Measurements from ENCODE around the gene PCDHB11.
"Not testable (repeated sequence)": the region's sequence is repeated elsewhere in the genome, so short reads cannot be mapped to it uniquely, and the experiment has no call there.

PCDHB11 gene

GRCh38 chr5:141199359-141200235, at the start of gene PCDHB11:
PCDHB11 (plus strand) TSS chr5:141199627; CDS start chr5:141199775, 148 bp downstream.
- DNase-seq (ENCODE audit: insufficient read length, low spot score) (peak; percentile 67), FAIRE-seq (peak; percentile 86)

GRCh38 chr5:141149812-141150211, 49.6 kb upstream of the PCDHB11 start, which contains the start of gene PCDHB6:
PCDHB6 (plus strand) TSS chr5:141150057; CDS start chr5:141150258, 201 bp downstream.
- no peak for FAIRE-seq
- DNase-seq (ENCODE audit: insufficient read length, low spot score) = no peak

GRCh38 chr5:141150224-141150992, 49.0 kb upstream of the PCDHB11 start:
- FAIRE-seq (no peak), DNase-seq (ENCODE audit: insufficient read length, low spot score) (no peak)

- DNase-seq (ENCODE audit: insufficient read length, low spot score) (no peak), FAIRE-seq (no peak)
Measured at GRCh38 chr5:141150993-141151325, 48.5 kb upstream of the PCDHB11 start.

- not testable (repeated sequence) for FAIRE-seq; DNase-seq (ENCODE audit: insufficient read length, low spot score)
Measured at GRCh38 chr5:141151632-141152031, 47.8 kb upstream of the PCDHB11 start.

- not testable (repeated sequence) for DNase-seq (ENCODE audit: insufficient read length, low spot score); FAIRE-seq
Measured at GRCh38 chr5:141152096-141152495, 47.3 kb upstream of the PCDHB11 start.

GRCh38 chr5:141155540-141156374, 43.7 kb upstream of the PCDHB11 start:
- DNase-seq (ENCODE audit: insufficient read length, low spot score) (no peak), FAIRE-seq (no peak)

GRCh38 chr5:141157356-141157755, 42.1 kb upstream of the PCDHB11 start:
- DNase-seq (ENCODE audit: insufficient read length, low spot score); FAIRE-seq: not testable (repeated sequence)

GRCh38 chr5:141157901-141158300, 41.5 kb upstream of the PCDHB11 start:
- DNase-seq (ENCODE audit: insufficient read length, low spot score); FAIRE-seq: not testable (repeated sequence)

GRCh38 chr5:141172381-141173204, 26.8 kb upstream of the PCDHB11 start, which contains the start of gene PCDHB7:
PCDHB7 (plus strand) TSS chr5:141172644; CDS start chr5:141172836, 192 bp downstream.
- no peak for DNase-seq (ENCODE audit: insufficient read length, low spot score)
- no peak for FAIRE-seq

- FAIRE-seq; DNase-seq (ENCODE audit: insufficient read length, low spot score): not testable (repeated sequence)
Measured at GRCh38 chr5:141174291-141175104, 24.9 kb upstream of the PCDHB11 start.

- DNase-seq (ENCODE audit: insufficient read length, low spot score) (no peak), FAIRE-seq (no peak)
Measured at GRCh38 chr5:141175933-141176332, 23.5 kb upstream of the PCDHB11 start.

GRCh38 chr5:141177577-141178191, 21.7 kb upstream of the PCDHB11 start, which contains the start of gene PCDHB8:
PCDHB8 (plus strand) TSS chr5:141177790; CDS start chr5:141178035, 245 bp downstream.
- not testable (repeated sequence) for DNase-seq (ENCODE audit: insufficient read length, low spot score)
- peak; percentile 46 for FAIRE-seq

- not testable (repeated sequence) for FAIRE-seq; DNase-seq (ENCODE audit: insufficient read length, low spot score)
Measured at GRCh38 chr5:141179371-141179770, 20.1 kb upstream of the PCDHB11 start.

GRCh38 chr5:141179876-141180275, 19.6 kb upstream of the PCDHB11 start:
- FAIRE-seq; DNase-seq (ENCODE audit: insufficient read length, low spot score): not testable (repeated sequence)

- FAIRE-seq (no peak), DNase-seq (ENCODE audit: insufficient read length, low spot score) (no peak)
Measured at GRCh38 chr5:141180313-141180712, 19.1 kb upstream of the PCDHB11 start.

GRCh38 chr5:141182248-141182647, 17.2 kb upstream of the PCDHB11 start, which contains the start of gene PCDHB16:
PCDHB16 (plus strand) TSS chr5:141182387; CDS start chr5:141182560, 173 bp downstream.
- no peak for FAIRE-seq

More at GRCh38 chr5:141182248-141182647, 17.2 kb upstream of the PCDHB11 start, which contains the start of gene PCDHB16:
- no peak for DNase-seq (ENCODE audit: insufficient read length, low spot score)

All from HTR-8/SVneo (cell line).